ENCODE data around the gene SF3A2.
A peak's percentile ranks its signal among the peaks of the same experiment; 100 is the strongest.

Gene SF3A2

GRCh38 chr19:2260341-2260805 lies 23.7 kb downstream of the SF3A2 start:
- H3K27me3 ChIP-seq (ENCODE audit: low read length): no peaks in the 10 kb centered on the region

GRCh38 chr19:2261438-2262172 lies 25.0 kb downstream of the SF3A2 start:
- no peak overlapping the region for H3K27ac ChIP-seq (ENCODE audit: low read depth, low read length)
- H4K20me1 ChIP-seq (ENCODE audit: low read depth, low read length): no peaks in the 10 kb centered on the region
- no peaks in the 10 kb centered on the region for H3K36me3 ChIP-seq (ENCODE audit: low read length)
- no peak overlapping the region for H3K9ac ChIP-seq (ENCODE audit: low read length)
- H2AFZ ChIP-seq (ENCODE audit: low read depth, low read length, severe bottlenecking): no peak overlapping the region
- no peak overlapping the region for H3K4me3 ChIP-seq (ENCODE audit: insufficient read depth, low read length, poor library complexity, severe bottlenecking)
- H3K79me2 ChIP-seq (ENCODE audit: insufficient read depth, low read length): no peaks in the 10 kb centered on the region
- no peaks in the 10 kb centered on the region for H3K27me3 ChIP-seq (ENCODE audit: low read length)
- TF ChIP-seq, protein P1, sequence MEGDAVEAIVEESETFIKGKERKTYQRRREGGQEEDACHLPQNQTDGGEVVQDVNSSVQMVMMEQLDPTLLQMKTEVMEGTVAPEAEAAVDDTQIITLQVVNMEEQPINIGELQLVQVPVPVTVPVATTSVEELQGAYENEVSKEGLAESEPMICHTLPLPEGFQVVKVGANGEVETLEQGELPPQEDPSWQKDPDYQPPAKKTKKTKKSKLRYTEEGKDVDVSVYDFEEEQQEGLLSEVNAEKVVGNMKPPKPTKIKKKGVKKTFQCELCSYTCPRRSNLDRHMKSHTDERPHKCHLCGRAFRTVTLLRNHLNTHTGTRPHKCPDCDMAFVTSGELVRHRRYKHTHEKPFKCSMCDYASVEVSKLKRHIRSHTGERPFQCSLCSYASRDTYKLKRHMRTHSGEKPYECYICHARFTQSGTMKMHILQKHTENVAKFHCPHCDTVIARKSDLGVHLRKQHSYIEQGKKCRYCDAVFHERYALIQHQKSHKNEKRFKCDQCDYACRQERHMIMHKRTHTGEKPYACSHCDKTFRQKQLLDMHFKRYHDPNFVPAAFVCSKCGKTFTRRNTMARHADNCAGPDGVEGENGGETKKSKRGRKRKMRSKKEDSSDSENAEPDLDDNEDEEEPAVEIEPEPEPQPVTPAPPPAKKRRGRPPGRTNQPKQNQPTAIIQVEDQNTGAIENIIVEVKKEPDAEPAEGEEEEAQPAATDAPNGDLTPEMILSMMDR (IDR thresholded peaks at IDR 0.05; ENCODE audit: insufficient read depth, low read length, poor library complexity, severe bottlenecking): peak; percentile 78
- no peak for TF ChIP-seq EZH2phosphoT487 (conservative IDR thresholded peaks at IDR 0.05; ENCODE audit: low read length)
- no peaks in the 10 kb centered on the region for H3K9me2 ChIP-seq (replicated peaks; ENCODE audit: insufficient read depth, low read length)
- peaks cover 22% of the 10 kb centered on the region for H3F3A ChIP-seq (ENCODE audit: insufficient read depth)
- no peak overlapping the region for H3K4me2 ChIP-seq (ENCODE audit: low read depth, low read length, poor library complexity, severe bottlenecking)
- H3K9me3 ChIP-seq (ENCODE audit: insufficient read depth, low read length): no peaks in the 10 kb centered on the region

More at GRCh38 chr19:2260341-2260805, 23.7 kb downstream of the SF3A2 start:
- Histone ChIP-seq H3K27ac (ENCODE audit: low read depth, low read length) (peak overlapping the region; percentile 45), H3K36me3 (ENCODE audit: low read length) (no peaks in the 10 kb centered on the region), H3K4me3 (ENCODE audit: insufficient read depth, low read length, poor library complexity, severe bottlenecking) (no peak overlapping the region), H3K9ac (ENCODE audit: low read length) (no peak overlapping the region), H3K9me2 (replicated peaks; ENCODE audit: insufficient read depth, low read length) (no peaks in the 10 kb centered on the region), H2AFZ (ENCODE audit: low read depth, low read length, severe bottlenecking) (no peak overlapping the region), H3F3A (ENCODE audit: insufficient read depth) (peaks cover 32% of the 10 kb centered on the region), H3K9me3 (ENCODE audit: insufficient read depth, low read length) (no peaks in the 10 kb centered on the region), H3K79me2 (ENCODE audit: insufficient read depth, low read length) (no peaks in the 10 kb centered on the region), H4K20me1 (ENCODE audit: low read depth, low read length) (no peaks in the 10 kb centered on the region), H3K4me2 (ENCODE audit: low read depth, low read length, poor library complexity, severe bottlenecking) (peak overlapping the region; percentile 26)
- TF ChIP-seq, protein P1 (IDR thresholded peaks at IDR 0.05; ENCODE audit: insufficient read depth, low read length, poor library complexity, severe bottlenecking): no peak
- TF ChIP-seq EZH2phosphoT487 (conservative IDR thresholded peaks at IDR 0.05; ENCODE audit: low read length): no peak

DNA sequence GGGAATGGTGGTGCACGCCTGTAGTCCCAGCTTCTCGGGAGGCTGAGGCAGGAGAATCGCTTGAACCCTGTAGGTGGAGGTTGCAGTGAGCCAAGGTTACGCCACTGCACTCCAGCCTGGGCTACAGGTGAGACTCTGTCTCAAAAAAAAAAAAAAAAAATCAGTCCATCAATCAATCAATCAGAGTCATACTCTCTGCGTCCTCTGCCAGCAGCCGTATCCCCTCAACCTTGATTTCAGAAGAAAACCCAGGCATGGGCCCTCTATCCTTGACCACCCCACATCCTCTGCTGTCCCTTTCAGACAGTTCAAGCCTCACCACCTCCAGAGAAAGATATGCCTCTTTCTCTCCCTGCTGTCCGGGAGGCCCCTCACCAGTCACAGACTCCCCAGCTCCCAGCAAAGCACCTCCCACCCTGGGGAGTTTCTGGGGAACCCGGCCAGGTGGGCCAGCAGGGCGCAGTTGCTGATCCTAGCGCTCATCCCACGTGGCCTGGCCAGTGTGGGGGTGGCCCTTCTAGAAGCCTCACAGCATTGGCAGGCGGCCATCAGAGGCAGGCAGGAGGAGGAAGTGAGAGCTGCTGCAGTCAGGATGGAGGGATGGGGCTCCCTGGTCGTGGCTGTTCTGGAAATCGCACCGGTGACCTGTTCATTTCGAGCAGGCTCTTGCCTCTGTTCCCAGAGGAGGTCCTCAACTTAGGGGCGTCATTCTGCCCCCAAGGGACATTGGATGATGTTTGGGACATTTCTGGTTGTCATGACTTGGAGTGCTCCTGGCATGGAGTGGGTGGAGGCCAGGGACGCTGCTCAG lies 29.8 kb downstream of the SF3A2 start:
- TF ChIP-seq, protein P1 (IDR thresholded peaks at IDR 0.05; ENCODE audit: insufficient read depth, low read length, poor library complexity, severe bottlenecking): no peak
- no peak for TF ChIP-seq EZH2phosphoT487 (conservative IDR thresholded peaks at IDR 0.05; ENCODE audit: low read length)
- H3K9me3 ChIP-seq (ENCODE audit: insufficient read depth, low read length): no peaks in the 10 kb centered on the region
- H3F3A ChIP-seq (ENCODE audit: insufficient read depth): peaks cover 8% of the 10 kb centered on the region
- H3K9ac ChIP-seq (ENCODE audit: low read length): peak overlapping the region; percentile 3; the same call in 1 of the 2 replicates
- H3K27me3 ChIP-seq (ENCODE audit: low read length): no peaks in the 10 kb centered on the region
- no peak overlapping the region for H3K27ac ChIP-seq (ENCODE audit: low read depth, low read length)
- H3K4me2 ChIP-seq (ENCODE audit: low read depth, low read length, poor library complexity, severe bottlenecking): peak overlapping the region; percentile 19
- peaks cover 19% of the 10 kb centered on the region for H3K79me2 ChIP-seq (ENCODE audit: insufficient read depth, low read length)
- no peaks in the 10 kb centered on the region; the same call in 1 of the 2 replicates for H4K20me1 ChIP-seq (ENCODE audit: low read depth, low read length)
- H3K9me2 ChIP-seq (replicated peaks; ENCODE audit: insufficient read depth, low read length): no peaks in the 10 kb centered on the region
- no peak overlapping the region for H3K4me3 ChIP-seq (ENCODE audit: insufficient read depth, low read length, poor library complexity, severe bottlenecking)
- no peak overlapping the region for H2AFZ ChIP-seq (ENCODE audit: low read depth, low read length, severe bottlenecking)
- no peaks in the 10 kb centered on the region for H3K36me3 ChIP-seq (ENCODE audit: low read length)

Measured in SU-DHL-6 (cell line).